HUDEP-2 (cell line): ENCODE results near the gene APOL2.
"Not testable (repeated sequence)": the region's sequence is repeated elsewhere in the genome, so short reads cannot be mapped to it uniquely, and the experiment has no call there.

Source experiments
- DNase-seq, 76 experiments: peaks; one replicate each; lab custom pipeline; 2025; ENCODE audit not compliant: unreplicated experiment in 76 of 76; lab: John Stamatoyannopoulos, UW

The APOL2 gene

GRCh38 chr22:36239401-36240171 is at the start of gene APOL2:
APOL2 (minus strand) TSS chr22:36239527; CDS start chr22:36233162, 6,365 bp downstream.
- DNase-seq = peak in 73 of 76 experiments; percentile 27 to 85 (median 70)

GRCh38 chr22:36288571-36289405 is 49.5 kb upstream of the APOL2 start:
- no peak for DNase-seq

- DNase-seq = no peak
These were observed 48.7 kb upstream of the APOL2 start for GRCh38 chr22:36287881-36288515.

- peak in 71 of 76 experiments; percentile 6 to 84 (median 57) for DNase-seq
These were observed 47.0 kb upstream of the APOL2 start for GRCh38 chr22:36286096-36286957.

GRCh38 chr22:36285545-36285944 is 46.2 kb upstream of the APOL2 start:
- no peak for DNase-seq

- no peak for DNase-seq
These were observed 45.7 kb upstream of the APOL2 start for GRCh38 chr22:36285017-36285416.

- no peak for DNase-seq
These were observed 44.8 kb upstream of the APOL2 start for GRCh38 chr22:36284171-36284571.

- DNase-seq = no peak
These were observed 43.1 kb upstream of the APOL2 start for GRCh38 chr22:36282328-36282831.

GRCh38 chr22:36281781-36282327 is 42.5 kb upstream of the APOL2 start:
- DNase-seq = no peak

GRCh38 chr22:36280379-36280778 is 41.1 kb upstream of the APOL2 start:
- DNase-seq = no peak

GRCh38 chr22:36279219-36279666 is 39.9 kb upstream of the APOL2 start:
- no peak for DNase-seq

- peak in 58 of 76 experiments; percentile 3 to 69 (median 40) for DNase-seq
These were observed 38.4 kb upstream of the APOL2 start for GRCh38 chr22:36277482-36278291.

GRCh38 chr22:36274531-36274930 is 35.2 kb upstream of the APOL2 start:
- DNase-seq = no peak

- not testable (repeated sequence) for DNase-seq
These were observed 32.6 kb upstream of the APOL2 start for GRCh38 chr22:36271951-36272350.

GRCh38 chr22:36271231-36271630 is 31.9 kb upstream of the APOL2 start:
- not testable (repeated sequence) for DNase-seq

GRCh38 chr22:36267896-36268485 is 28.7 kb upstream of the APOL2 start:
- DNase-seq = no peak

- DNase-seq = no peak
These were observed 27.7 kb upstream of the APOL2 start for GRCh38 chr22:36267058-36267457.

GRCh38 chr22:36263886-36264664 is 24.7 kb upstream of the APOL2 start:
- peak in 15 of 76 experiments; percentile 11 to 41 (median 20) for DNase-seq
